Measurements from ENCODE around the gene SIAH1.
"Not testable (repeated sequence)": the region's sequence is repeated elsewhere in the genome, so short reads cannot be mapped to it uniquely, and the experiment has no call there.

SIAH1 gene

GRCh38 chr16:48335961-48336360 lies 49.3 kb downstream of the SIAH1 start:
- FAIRE-seq (no peak), DNase-seq (ENCODE audit: insufficient read length, low spot score) (no peak)

DNA sequence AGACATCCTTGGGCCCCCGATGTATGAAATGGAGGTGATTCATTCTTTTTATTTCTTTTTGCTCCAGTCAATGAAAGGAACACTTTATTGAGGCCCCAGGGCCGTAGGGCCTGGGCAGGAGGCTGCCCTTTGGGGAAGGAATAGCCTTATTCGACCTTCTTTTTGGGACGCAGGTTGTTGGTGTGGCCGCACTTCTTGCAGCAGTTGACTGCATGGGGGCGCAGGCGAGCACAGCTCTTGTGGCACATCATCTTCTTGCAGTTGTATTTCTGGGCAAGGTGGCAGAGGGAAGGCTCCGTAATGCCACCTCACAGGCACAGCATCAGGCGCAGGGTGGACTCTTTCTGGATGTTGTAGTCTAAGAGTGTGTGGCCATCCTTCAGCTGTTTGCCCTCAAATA lies 50.9 kb downstream of the SIAH1 start:
- DNase-seq (ENCODE audit: insufficient read length, low spot score) = no peak
- no peak for FAIRE-seq

DNA sequence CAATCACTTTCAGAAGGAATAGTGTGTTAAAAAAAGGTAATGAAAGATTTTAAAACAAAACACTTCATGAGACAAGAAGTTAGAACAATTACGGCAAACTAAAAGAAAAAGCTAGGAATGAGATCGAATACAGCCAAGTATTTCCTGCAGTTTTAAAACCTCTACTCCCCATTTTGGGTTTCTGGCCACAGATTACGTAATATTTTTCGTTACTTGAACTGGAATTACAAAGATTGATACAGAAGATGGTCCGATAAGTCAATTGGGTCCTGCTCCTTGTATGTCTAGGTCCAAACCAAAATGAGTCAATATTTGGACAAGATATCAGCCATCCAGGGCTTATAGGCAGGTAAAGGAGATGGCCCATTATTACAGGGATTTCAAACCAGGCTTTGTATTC lies 52.2 kb downstream of the SIAH1 start:
- no peak for FAIRE-seq
- DNase-seq (ENCODE audit: insufficient read length, low spot score) = no peak

DNA sequence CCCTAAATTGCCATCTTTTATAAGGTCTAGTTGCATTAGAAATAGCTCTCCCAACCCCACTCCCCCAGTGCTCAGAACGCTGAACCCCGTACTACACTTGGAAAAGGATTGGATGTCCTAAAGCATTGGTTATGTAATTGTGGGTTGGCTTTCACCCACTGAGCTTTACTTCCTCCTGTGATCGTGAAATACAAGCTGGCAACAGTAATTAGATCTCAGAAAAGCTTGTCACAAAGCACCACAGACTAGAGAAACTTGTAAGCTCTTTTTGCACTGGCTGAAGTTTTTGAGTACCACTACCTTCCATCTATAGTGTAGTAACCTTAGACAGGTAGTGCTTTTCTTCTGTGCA lies 54.4 kb downstream of the SIAH1 start:
- no peak for DNase-seq (ENCODE audit: insufficient read length, low spot score)
- FAIRE-seq = no peak

DNA sequence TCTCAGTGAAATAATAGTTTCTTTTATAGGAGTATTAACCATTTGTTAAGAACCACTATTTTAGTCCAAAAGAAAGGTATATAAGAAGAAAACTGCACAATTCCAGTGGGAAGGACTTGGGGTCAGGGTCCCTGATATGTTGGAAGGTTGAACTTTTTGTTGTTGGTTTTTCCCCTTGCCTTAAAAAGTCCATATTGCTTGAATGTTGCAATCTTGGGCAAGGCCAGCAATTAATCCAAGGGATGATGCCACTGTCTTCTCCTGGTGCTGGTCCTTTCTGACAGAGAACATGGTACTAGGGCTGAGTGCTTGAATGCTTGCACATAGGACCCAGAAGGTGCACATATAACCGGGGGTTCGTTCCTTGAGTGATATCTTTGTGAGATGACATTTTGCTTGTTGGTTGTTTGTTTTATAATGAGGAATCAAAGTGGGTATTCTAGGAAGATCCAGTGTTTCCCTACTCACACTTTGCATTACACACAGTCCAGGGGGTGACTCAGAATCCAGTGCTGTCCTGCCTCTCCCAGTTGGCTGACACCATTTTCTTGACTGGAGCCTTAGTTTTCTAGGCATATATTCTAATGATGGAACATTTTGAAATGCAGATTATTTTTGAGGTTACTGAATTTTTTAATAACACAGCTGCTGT lies 54.9 kb downstream of the SIAH1 start:
- DNase-seq (ENCODE audit: insufficient read length, low spot score) (no peak), FAIRE-seq (no peak)

DNA sequence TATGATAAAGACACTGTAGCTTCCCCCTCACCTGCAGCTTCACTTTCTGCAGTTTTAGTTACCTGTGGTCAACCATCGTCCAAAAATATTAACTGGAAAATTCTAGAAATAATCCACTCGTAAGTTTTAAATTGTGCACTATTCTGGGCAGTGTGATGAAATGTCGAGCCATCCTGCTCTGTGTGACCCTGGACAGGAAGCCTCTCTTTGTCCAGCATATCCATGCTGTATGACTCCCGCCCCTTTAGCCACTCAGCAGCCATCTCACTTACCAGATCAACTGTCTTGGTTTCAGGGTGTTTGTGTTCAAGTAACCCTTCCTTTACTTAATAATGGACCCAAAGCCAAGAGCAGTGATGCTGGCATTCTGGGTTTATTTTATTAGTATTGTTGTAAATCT lies 56.1 kb downstream of the SIAH1 start:
- no peak for FAIRE-seq
- no peak for DNase-seq (ENCODE audit: insufficient read length, low spot score)

- no peak for DNase-seq (ENCODE audit: insufficient read length, low spot score)
- no peak for FAIRE-seq
Measured at GRCh38 chr16:48326915-48327314, 58.3 kb downstream of the SIAH1 start.

- no peak for DNase-seq (ENCODE audit: insufficient read length, low spot score)
- FAIRE-seq = no peak
Measured at GRCh38 chr16:48323783-48324775, 61.1 kb downstream of the SIAH1 start.

DNA sequence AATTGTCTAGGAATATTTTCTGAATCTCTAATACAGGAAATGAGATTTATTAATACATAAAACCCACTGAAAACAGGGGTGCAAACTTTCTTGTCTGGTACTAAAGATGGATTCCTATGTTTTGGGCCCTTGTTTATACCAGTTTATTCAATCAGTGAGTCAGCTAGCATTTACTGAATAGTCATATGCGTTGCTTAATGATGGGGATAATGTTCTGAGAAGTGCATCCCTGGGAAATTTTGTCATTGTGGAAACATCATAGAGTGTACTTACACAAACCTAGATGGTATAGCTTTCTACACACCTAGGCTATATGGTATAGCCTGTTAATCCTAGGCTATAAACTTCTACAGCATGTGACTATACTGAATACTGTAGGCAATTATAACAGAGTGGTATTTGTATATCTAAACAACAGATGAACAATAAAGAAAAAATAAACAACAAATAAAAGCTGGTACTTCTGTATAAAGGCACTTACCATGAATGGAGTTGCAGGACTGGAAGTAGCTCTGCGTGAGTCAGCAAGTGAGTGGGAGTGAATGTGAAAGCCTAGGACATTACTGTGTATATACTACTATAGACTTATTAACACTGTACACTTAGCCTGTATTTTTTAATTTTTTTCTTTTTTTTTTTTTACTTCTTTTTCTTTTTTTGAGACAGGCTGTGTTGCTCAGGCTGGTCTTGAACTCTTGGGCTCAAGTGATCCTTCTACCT lies 63.7 kb downstream of the SIAH1 start:
- DNase-seq (ENCODE audit: insufficient read length, low spot score) (no peak), FAIRE-seq (no peak)

DNA sequence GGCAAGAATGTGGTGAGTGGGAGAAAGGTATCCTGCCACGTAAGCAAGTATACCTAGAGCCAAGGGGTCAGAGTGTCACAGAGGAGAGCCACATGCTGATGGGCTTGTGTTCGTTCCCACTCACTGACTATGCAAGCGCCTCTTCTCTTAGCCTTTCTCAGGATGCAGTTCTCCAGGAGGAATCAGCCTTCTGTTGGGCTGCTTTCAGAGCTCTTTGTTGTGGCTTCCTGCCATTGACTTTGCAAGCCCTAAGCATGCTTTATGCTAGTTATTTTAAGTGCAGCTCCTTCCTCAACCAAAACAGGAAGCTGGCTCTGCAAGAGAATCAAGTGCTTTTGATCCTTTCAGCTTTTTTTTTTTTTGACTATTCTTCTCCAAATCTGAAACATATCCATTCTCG lies 66.6 kb downstream of the SIAH1 start:
- DNase-seq (ENCODE audit: insufficient read length, low spot score) (no peak), FAIRE-seq (no peak)

DNA sequence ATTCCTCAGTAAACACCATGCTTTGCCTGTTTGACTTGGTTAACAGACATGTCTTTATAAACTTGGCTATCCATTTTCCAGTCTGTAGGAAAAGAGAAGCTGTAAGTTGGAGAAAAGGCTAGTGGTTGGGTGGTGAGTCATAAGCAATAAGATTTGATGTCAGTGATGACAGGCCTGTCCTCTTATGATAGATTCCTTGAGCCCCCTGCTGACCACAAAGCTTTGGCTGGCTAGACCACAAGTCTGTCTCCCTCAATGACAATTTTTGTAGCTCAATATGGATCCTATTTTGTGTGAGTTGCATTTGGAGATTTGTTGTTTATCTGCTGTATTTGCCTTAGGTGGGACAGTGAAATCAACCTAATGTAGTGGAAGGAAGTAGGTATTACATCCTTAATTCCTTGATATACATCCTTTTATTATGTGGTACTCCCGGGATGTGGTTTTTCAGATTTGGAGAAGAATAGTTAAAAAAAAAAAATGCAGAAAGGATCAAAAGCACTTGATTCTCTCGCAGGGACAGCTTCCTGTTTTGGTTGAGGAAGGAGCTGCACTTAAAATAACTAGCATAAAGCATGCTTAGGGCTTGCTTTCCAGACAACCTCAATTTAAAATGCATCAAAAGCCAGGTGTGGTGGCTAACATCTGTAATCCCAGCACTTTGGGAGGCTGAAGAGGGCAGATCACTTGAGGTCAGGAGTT lies 67.4 kb downstream of the SIAH1 start:
- peak; percentile 61 for DNase-seq (ENCODE audit: insufficient read length, low spot score)
- no peak for FAIRE-seq

- DNase-seq (ENCODE audit: insufficient read length, low spot score) = no peak
- no peak for FAIRE-seq
Measured at GRCh38 chr16:48317026-48317425, 68.2 kb downstream of the SIAH1 start.

DNA sequence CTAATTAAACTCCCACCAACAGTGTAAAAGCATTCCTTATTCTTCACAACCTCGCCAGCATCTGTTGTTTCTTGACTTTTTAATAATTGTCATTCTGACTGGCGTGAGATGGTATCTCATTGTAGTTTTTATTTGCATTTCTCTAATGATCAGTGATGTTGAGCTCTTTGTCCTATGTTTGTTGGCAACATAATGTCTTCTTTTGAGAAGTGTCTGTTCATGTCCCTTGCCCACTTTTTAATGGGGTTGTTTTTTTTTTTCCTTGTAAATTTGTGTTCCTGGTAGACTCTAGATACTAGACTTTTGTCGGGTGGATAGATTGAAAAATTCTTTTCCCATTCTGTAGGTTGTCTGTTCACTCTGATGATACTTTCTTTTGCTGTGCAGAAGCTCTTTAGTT lies 71.3 kb downstream of the SIAH1 start:
- not testable (repeated sequence) for FAIRE-seq; DNase-seq (ENCODE audit: insufficient read length, low spot score)

GRCh38 chr16:48310908-48311641 lies 74.1 kb downstream of the SIAH1 start:
- DNase-seq (ENCODE audit: insufficient read length, low spot score) (no peak), FAIRE-seq (no peak)

Measured in HTR-8/SVneo (cell line).